Endodermal cell (in vitro differentiated cells): Measurements from ENCODE around the gene LRRK1. TPM values are rescaled to one million over a fixed set of nuclear protein-coding genes. Genes with fewer than 3 reads are reported as not detected.

Experiments
- DNase-seq: peaks from one replicate; pipeline ENCODE4 v3.0.0-alpha.2; 2017
- H3K27ac ChIP-seq: 2 replicates; pipeline ENCODE4 v1.5.1; 2013; ENCODE audit warnings: mild to moderate bottlenecking, low read depth, low read length, moderate library complexity
- H3K27me3 ChIP-seq: 2 replicates; pipeline ENCODE4 v1.6.1; 2013; ENCODE audit warnings: mild to moderate bottlenecking, low read length, moderate library complexity; ENCODE audit not compliant: insufficient read depth, control insufficient read depth, poor library complexity, severe bottlenecking
- H3K36me3 ChIP-seq: 2 replicates; pipeline ENCODE4 v1.7.0; 2013; ENCODE audit warnings: mild to moderate bottlenecking, low read length, moderate library complexity; ENCODE audit not compliant: control insufficient read depth, insufficient read depth
- H3K4me1 ChIP-seq: one replicate; pipeline ENCODE4 v1.7.0; 2013; ENCODE audit warnings: low read length; ENCODE audit not compliant: control insufficient read depth, insufficient read depth
- H3K4me3 ChIP-seq: 2 replicates; pipeline ENCODE4 v1.5.1; 2013; ENCODE audit warnings: mild to moderate bottlenecking, low read length, moderate library complexity
- H3K9ac ChIP-seq: 2 replicates; pipeline ENCODE4 v1.6.1; 2013; ENCODE audit warnings: mild to moderate bottlenecking, low read length, moderate library complexity; ENCODE audit not compliant: poor library complexity, severe bottlenecking; ENCODE audit errors: extremely low read depth
- H3K9me3 ChIP-seq: 2 replicates; pipeline ENCODE4 v1.6.1; 2013; ENCODE audit warnings: mild to moderate bottlenecking, low read length, moderate library complexity; ENCODE audit not compliant: control insufficient read depth
- H3K27ac Mint-ChIP-seq: 2 replicates; pipeline ENCODE4 v1.8.0; 2020; ENCODE audit warnings: mixed read lengths
- H3K27me3 Mint-ChIP-seq: 2 replicates; pipeline ENCODE4 v1.8.0; 2021; ENCODE audit warnings: mild to moderate bottlenecking, mixed read lengths; ENCODE audit not compliant: insufficient read depth
- H3K36me3 Mint-ChIP-seq: 2 replicates; pipeline ENCODE4 v1.8.0; 2020; ENCODE audit warnings: low read depth, mixed read lengths
- H3K4me1 Mint-ChIP-seq: 2 replicates; pipeline ENCODE4 v1.8.0; 2020; ENCODE audit warnings: mixed read lengths
- H3K4me3 Mint-ChIP-seq: 2 replicates; pipeline ENCODE4 v1.8.0; 2020; ENCODE audit warnings: mild to moderate bottlenecking, moderate library complexity, mixed read lengths
- H3K9me3 Mint-ChIP-seq: 2 replicates; pipeline ENCODE4 v1.8.0; 2020; ENCODE audit warnings: mild to moderate bottlenecking, mixed read lengths
- CTCF ChIP-seq: fragments of 200-600 bp; sonication (generic); conservative IDR thresholded peaks from 2 replicates; pipeline ENCODE4 v1.5.0; 2021; ENCODE audit warnings: antibody characterized with exemption, mild to moderate bottlenecking
- WGBS, 2 experiments: methylation state at CpG; one replicate each; pipeline versions ENCODE4 v1.1.5 to v1.1.7; 2013; ENCODE audit warnings: missing lambda C conversion rate in 2 of 2, mixed read lengths in 1 of 2; ENCODE audit not compliant: insufficient coverage in 1 of 2, insufficient read length in 1 of 2; 5-methylcytosine and 5-hydroxymethylcytosine counted together
- total RNA-seq, 2 donors: library from RNA; stranded (reverse); fragmentation: NEBNext Ultra II Directional in 1 of 2; extraction: Animal tissue kit (Norgen Biotek cat#: 25700) in 1 of 2; gene quantifications; 2 replicates in 1 of 2; 3 replicates in 1 of 2; pipeline ENCODE4 v1.2.1, GENCODE V29; 2021

Gene LRRK1
- total RNA-seq, 2 donors from 2014 or later: 2.7 to 5.1 TPM

- DNase-seq: peak; percentile 42
These were observed 137.5 kb downstream of the LRRK1 start for GRCh38 chr15:101056366-101057334.

GRCh38 chr15:101057841-101058407 is 138.8 kb downstream of the LRRK1 start:
- H3K36me3 Mint-ChIP-seq: peaks cover 17% of the 10 kb centered on the region
- no peak overlapping the region for H3K4me3 Mint-ChIP-seq
- DNase-seq: peak; percentile 25
- H3K9me3 ChIP-seq: no peaks in the 10 kb centered on the region
- no peaks in the 10 kb centered on the region for H3K36me3 ChIP-seq
- no peaks in the 10 kb centered on the region for H3K27me3 Mint-ChIP-seq
- no peak overlapping the region for H3K4me3 ChIP-seq
- no peaks in the 10 kb centered on the region for H3K27me3 ChIP-seq
- no peak overlapping the region for H3K27ac ChIP-seq
- WGBS, 2 experiments: 86 to 99% methylated on average over 8 to 14 of the region's 14 CpGs
- no peak for TF ChIP-seq CTCF
- H3K4me1 Mint-ChIP-seq: peaks cover 3% of the 10 kb centered on the region
- no peak overlapping the region for H3K9ac ChIP-seq
- H3K9me3 Mint-ChIP-seq: peaks cover 10% of the 10 kb centered on the region
- H3K4me1 ChIP-seq: no peaks in the 10 kb centered on the region
- H3K27ac Mint-ChIP-seq: no peak overlapping the region

More at GRCh38 chr15:101056366-101057334, 137.5 kb downstream of the LRRK1 start:
- Histone ChIP-seq H3K27me3 (no peaks in the 10 kb centered on the region), H3K27ac (no peak overlapping the region), H3K36me3 (no peaks in the 10 kb centered on the region), H3K9me3 (no peaks in the 10 kb centered on the region), H3K4me3 (no peak overlapping the region), H3K4me1 (no peaks in the 10 kb centered on the region), H3K9ac (no peak overlapping the region)
- peaks cover 10% of the 10 kb centered on the region for H3K9me3 Mint-ChIP-seq
- H3K27me3 Mint-ChIP-seq: no peaks in the 10 kb centered on the region
- 91 to 96% methylated on average over 7 to 15 of the region's 15 CpGs for WGBS, 2 experiments
- no peak overlapping the region for H3K4me3 Mint-ChIP-seq
- peaks cover 17% of the 10 kb centered on the region for H3K36me3 Mint-ChIP-seq
- peaks cover 4% of the 10 kb centered on the region for H3K4me1 Mint-ChIP-seq
- H3K27ac Mint-ChIP-seq: no peak overlapping the region
- TF ChIP-seq CTCF: peak; percentile 29

GRCh38 chr15:101058735-101059134 is 139.6 kb downstream of the LRRK1 start:
- H3K36me3 ChIP-seq: no peaks in the 10 kb centered on the region
- no peak overlapping the region for H3K9ac ChIP-seq
- no peaks in the 10 kb centered on the region for H3K27me3 Mint-ChIP-seq
- whole genome bisulfite sequencing, 2 experiments: 91 to 92% methylated on average over 12 of the region's 12 CpGs
- peaks cover 3% of the 10 kb centered on the region for H3K4me1 Mint-ChIP-seq
- no peak overlapping the region for H3K4me3 Mint-ChIP-seq
- no peaks in the 10 kb centered on the region for H3K27me3 ChIP-seq
- H3K27ac ChIP-seq: no peak overlapping the region
- no peaks in the 10 kb centered on the region for H3K9me3 ChIP-seq
- peaks cover 10% of the 10 kb centered on the region for H3K9me3 Mint-ChIP-seq
- peak; percentile 20 for DNase-seq
- H3K36me3 Mint-ChIP-seq: peaks cover 17% of the 10 kb centered on the region
- no peak overlapping the region for H3K4me3 ChIP-seq
- no peak for TF ChIP-seq CTCF
- no peak overlapping the region for H3K27ac Mint-ChIP-seq
- H3K4me1 ChIP-seq: no peaks in the 10 kb centered on the region
